LNCAP (cell line): ENCODE data around the gene RER1.

Experiments
- CTCF ChIP-seq: fragments of 450-650 bp; IDR thresholded peaks from 2 replicates; pipeline ENCODE4 v1.5.1; 2017; ENCODE audit warnings: mild to moderate bottlenecking

Gene RER1

GRCh38 chr1:2432441-2432844 is 40.8 kb downstream of the RER1 start:
- TF ChIP-seq CTCF, result no peak

GRCh38 chr1:2433196-2433595 is 41.6 kb downstream of the RER1 start:
- TF ChIP-seq CTCF, result no peak

GRCh38 chr1:2433936-2434655 is 42.5 kb downstream of the RER1 start:
- no peak for TF ChIP-seq CTCF

- TF ChIP-seq CTCF, result no peak
These were observed 43.5 kb downstream of the RER1 start for GRCh38 chr1:2435091-2435490.

- TF ChIP-seq CTCF, result no peak
These were observed 44.2 kb downstream of the RER1 start for GRCh38 chr1:2435746-2436355.

- TF ChIP-seq CTCF, result no peak
These were observed 45.2 kb downstream of the RER1 start for GRCh38 chr1:2436876-2437275.

GRCh38 chr1:2437617-2438016 is 46.0 kb downstream of the RER1 start:
- no peak for TF ChIP-seq CTCF
